ENCODE results near the gene OR2A12.

Gene OR2A12

DNA sequence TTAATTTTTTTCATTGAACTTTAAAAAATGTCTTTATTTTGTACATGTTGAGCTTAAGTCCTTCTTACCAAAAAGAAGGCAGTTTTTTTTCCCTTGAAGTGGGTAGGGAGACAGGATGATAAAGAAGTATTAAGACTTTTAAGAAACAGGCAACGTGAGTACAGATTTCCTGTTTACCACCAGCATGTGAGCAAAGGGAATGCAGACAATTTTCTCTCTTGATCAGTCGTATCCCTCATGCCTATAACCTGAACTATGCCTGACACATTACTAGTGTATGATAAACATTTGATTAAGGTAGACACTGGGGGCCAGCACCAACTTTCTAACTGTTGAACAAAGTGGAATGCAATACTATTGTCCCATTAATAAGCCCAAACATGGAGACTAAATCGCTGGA is 14.5 kb downstream of the OR2A12 start:
- TF ChIP-seq CTCF (IDR thresholded peaks at IDR 0.05) = no peak

GRCh38 chr7:144102041-144102440 is 16.0 kb downstream of the OR2A12 start:
- no peaks in the 10 kb centered on the region for H3K27me3 ChIP-seq
- H3K27ac ChIP-seq = no peak overlapping the region
- no peak overlapping the region for H3K4me3 ChIP-seq (ENCODE audit: low read depth in 1 of 2, low read length in 1 of 2)
- H3K36me3 ChIP-seq = no peaks in the 10 kb centered on the region
- H3K4me1 ChIP-seq (ENCODE audit: control insufficient read depth in 1 of 2, insufficient read depth in 1 of 2, low read depth in 1 of 2, low read length in 1 of 2) = no peaks in the 10 kb centered on the region
- TF ChIP-seq CTCF (IDR thresholded peaks at IDR 0.05) = no peak
- no peaks in the 10 kb centered on the region for H3K9me3 ChIP-seq

More for the DNA sequence above, 14.5 kb downstream of the OR2A12 start:
- Histone ChIP-seq H3K4me3 (ENCODE audit: low read depth in 1 of 2, low read length in 1 of 2) (no peak overlapping the region), H3K27me3 (no peaks in the 10 kb centered on the region), H3K4me1 (ENCODE audit: control insufficient read depth in 1 of 2, insufficient read depth in 1 of 2, low read depth in 1 of 2, low read length in 1 of 2) (no peaks in the 10 kb centered on the region), H3K27ac (no peak overlapping the region), H3K36me3 (no peaks in the 10 kb centered on the region), H3K9me3 (no peaks in the 10 kb centered on the region)

DNA sequence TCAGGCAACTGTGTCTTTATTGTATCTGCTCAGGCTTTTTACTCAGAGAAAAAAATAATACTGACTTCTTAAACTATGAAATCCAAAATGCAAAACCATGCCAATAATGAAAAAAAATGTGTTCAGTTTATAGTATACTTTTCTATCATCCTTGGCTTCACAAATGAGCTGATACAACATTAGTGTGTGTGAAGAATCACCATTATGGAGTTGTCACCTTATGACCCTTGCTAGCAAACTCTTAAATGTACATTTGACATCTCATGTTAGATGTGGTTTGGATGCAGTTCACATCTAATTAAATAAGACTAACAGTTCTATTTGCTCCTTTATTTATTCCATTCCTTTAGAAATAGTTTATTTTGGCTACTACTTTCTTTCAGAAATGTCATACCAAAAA is 19.1 kb downstream of the OR2A12 start:
- no peak for TF ChIP-seq CTCF (IDR thresholded peaks at IDR 0.05)
- H3K27ac ChIP-seq = no peak overlapping the region
- no peak overlapping the region for H3K4me3 ChIP-seq (ENCODE audit: low read depth in 1 of 2, low read length in 1 of 2)
- H3K36me3 ChIP-seq = no peaks in the 10 kb centered on the region
- no peaks in the 10 kb centered on the region for H3K9me3 ChIP-seq
- H3K4me1 ChIP-seq (ENCODE audit: control insufficient read depth in 1 of 2, insufficient read depth in 1 of 2, low read depth in 1 of 2, low read length in 1 of 2) = no peaks in the 10 kb centered on the region
- no peaks in the 10 kb centered on the region for H3K27me3 ChIP-seq

DNA sequence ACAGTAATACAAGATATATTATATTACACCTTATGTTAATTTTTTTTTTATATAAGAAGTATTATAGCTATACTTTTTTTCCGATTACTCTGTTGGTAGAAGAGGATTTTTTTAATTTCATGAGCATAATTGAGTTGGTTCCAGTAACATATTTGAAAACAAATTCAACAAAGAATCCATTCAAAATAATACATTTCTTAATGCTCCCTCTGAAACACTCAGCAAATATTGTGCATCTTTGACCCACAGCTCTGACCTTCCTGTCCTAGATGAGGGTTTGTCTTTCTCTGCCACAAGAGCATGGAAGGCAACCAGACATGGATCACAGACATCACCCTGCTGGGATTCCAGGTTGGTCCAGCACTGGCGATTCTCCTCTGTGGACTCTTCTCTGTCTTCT is 23.2 kb downstream of the OR2A12 start, which contains the start of gene OR2A2:
Gene OR2A2 (plus strand): TSS at position 301 of the 400 bp plus-strand sequence. CDS start 0 bp downstream, at position 301.
- H3K4me1 ChIP-seq (ENCODE audit: control insufficient read depth in 1 of 2, insufficient read depth in 1 of 2, low read depth in 1 of 2, low read length in 1 of 2) = no peaks in the 10 kb centered on the region
- no peak within 1 kb of the TSS for H3K27ac ChIP-seq
- TF ChIP-seq CTCF (IDR thresholded peaks at IDR 0.05) = no peak
- H3K9me3 ChIP-seq = no peaks in the 10 kb centered on the region
- H3K36me3 ChIP-seq = no peaks in the 10 kb centered on the region
- H3K27me3 ChIP-seq = no peaks in the 10 kb centered on the region
- H3K4me3 ChIP-seq (ENCODE audit: low read depth in 1 of 2, low read length in 1 of 2) = no peak within 1 kb of the TSS

GRCh38 chr7:144110272-144110671 is 24.2 kb downstream of the OR2A12 start:
- Histone ChIP-seq H3K27me3 (no peaks in the 10 kb centered on the region), H3K27ac (no peak overlapping the region), H3K36me3 (no peaks in the 10 kb centered on the region), H3K4me3 (ENCODE audit: low read depth in 1 of 2, low read length in 1 of 2) (no peak overlapping the region), H3K9me3 (no peaks in the 10 kb centered on the region), H3K4me1 (ENCODE audit: control insufficient read depth in 1 of 2, insufficient read depth in 1 of 2, low read depth in 1 of 2, low read length in 1 of 2) (no peaks in the 10 kb centered on the region)
- TF ChIP-seq CTCF (IDR thresholded peaks at IDR 0.05) = no peak

- H3K4me1 ChIP-seq (ENCODE audit: control insufficient read depth in 1 of 2, insufficient read depth in 1 of 2, low read depth in 1 of 2, low read length in 1 of 2) = no peaks in the 10 kb centered on the region
- no peak overlapping the region for H3K27ac ChIP-seq
- H3K9me3 ChIP-seq = no peaks in the 10 kb centered on the region
- no peak overlapping the region for H3K4me3 ChIP-seq (ENCODE audit: low read depth in 1 of 2, low read length in 1 of 2)
- H3K36me3 ChIP-seq = no peaks in the 10 kb centered on the region
- no peaks in the 10 kb centered on the region for H3K27me3 ChIP-seq
- TF ChIP-seq CTCF (IDR thresholded peaks at IDR 0.05) = no peak
Observed at GRCh38 chr7:144113651-144114050, 27.6 kb downstream of the OR2A12 start.

Data from neutrophil (primary cell).